Gastrocnemius medialis (tissue), 4 donors: ENCODE data around the gene NISCH. TPM values are rescaled to one million over a fixed set of nuclear protein-coding genes. Genes with fewer than 3 reads are reported as not detected.

Experiments
- ATAC-seq, 2 donors: fragments of 150-250 bp; one replicate each; pipeline ENCODE4 v1.9.1; 2016
- DNase-seq, 2 donors: peaks; one replicate each; pipeline ENCODE4 v3.0.0-alpha.2; 2019
- H3K27ac ChIP-seq, 4 donors: fragments of 200-600 bp; sonication (generic); 1 replicate in 1 of 4; 2 replicates in 3 of 4; pipeline ENCODE4 v1.5.1; 2016 to 2018; ENCODE audit warnings: mild to moderate bottlenecking in 2 of 4, moderate library complexity in 1 of 4
- H3K27me3 ChIP-seq, 3 donors: fragments of 200-600 bp; sonication (generic) in 2 of 3; 1 replicate in 1 of 3; 2 replicates in 2 of 3; pipeline versions ENCODE4 v1.5.1 to v1.6.0; 2016 to 2019; ENCODE audit warnings: mild to moderate bottlenecking in 1 of 3, moderate library complexity in 1 of 3
- H3K36me3 ChIP-seq, 2 donors: fragments of 200-600 bp; sonication (generic) in 1 of 2; one replicate each; pipeline ENCODE4 v1.5.1; 2017 to 2018
- H3K4me1 ChIP-seq, 2 donors: fragments of 200-600 bp; sonication (generic) in 1 of 2; one replicate each; pipeline ENCODE4 v1.5.1; 2016 to 2017; ENCODE audit warnings: mild to moderate bottlenecking in 2 of 2
- H3K4me3 ChIP-seq, 4 donors: fragments of 200-600 bp; sonication (generic) in 3 of 4; 1 replicate in 1 of 4; 2 replicates in 3 of 4; pipeline ENCODE4 v1.5.1; 2016 to 2019; ENCODE audit warnings: mild to moderate bottlenecking in 2 of 4
- H3K9me3 ChIP-seq, 3 donors: fragments of 200-600 bp; sonication (generic) in 2 of 3; 1 replicate in 1 of 3; 2 replicates in 2 of 3; pipeline ENCODE4 v1.5.1; 2016 to 2019
- POLR2A ChIP-seq, 2 donors: fragments of 450-650 bp; IDR thresholded peaks; one replicate each; pipeline ENCODE4 v1.6.1; 2017; ENCODE audit warnings: antibody characterized with exemption in 2 of 2, mild to moderate bottlenecking in 2 of 2, moderate library complexity in 2 of 2
- in situ Hi-C, 4 donors: fragments of 200-750 bp; cut with MboI; loops; one replicate each; pipeline versions ENCODE4 v1.15.0 to v1.8.0; 2017; ENCODE audit warnings: low sequenced_read_pairs in 4 of 4
- intact Hi-C: fragments of 100-400 bp; cut with DNase I; formaldehyde crosslinking; loops from one replicate; pipeline ENCODE4 v1.15.1; 2023; ENCODE audit warnings: low total_unique reads
- total RNA-seq, 4 donors: library from RNA; depleted of rRNA; stranded (reverse); fragments of >200 nt; gene quantifications; one replicate each; pipeline versions ENCODE4 v1.1.0 to v1.2.3, GENCODE V29; 2016
- TF ChIP-seq, protein P1 (sequence below), 5 experiments: fragments of 450-650 bp in 3 of 5; fragments of 200-600 bp in 2 of 5; sonication (generic) in 2 of 5; IDR thresholded peaks in 4 of 5; conservative IDR thresholded peaks in 1 of 5; 1 replicate in 4 of 5; 2 replicates in 1 of 5; pipeline ENCODE4 v1.5.1; 2016 to 2019; ENCODE audit warnings: antibody characterized with exemption in 5 of 5, mild to moderate bottlenecking in 3 of 5, moderate library complexity in 3 of 5

The NISCH gene
- total RNA-seq, 4 donors from 2014 or later = 19.2 to 38.3 (median 25.0) TPM

DNA sequence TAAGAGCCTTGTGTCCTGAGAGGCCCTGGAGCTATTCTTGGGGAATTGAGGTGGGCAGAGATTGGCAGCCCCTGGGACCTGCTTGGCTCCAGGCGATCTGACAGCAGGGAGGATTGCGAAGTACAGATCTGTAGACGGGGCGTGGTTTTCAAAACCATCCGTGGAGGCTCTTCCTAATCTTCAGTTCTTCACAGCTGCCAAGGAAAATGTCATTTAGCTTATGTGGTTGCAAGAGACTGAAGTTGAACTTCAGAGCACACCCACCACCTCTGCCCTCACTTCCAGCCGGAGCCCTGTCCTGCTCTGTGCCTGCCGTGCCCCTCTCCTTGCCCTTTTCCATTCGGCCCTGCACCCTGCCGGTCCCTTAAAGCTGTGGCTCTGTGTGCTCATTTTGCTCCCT is 12.9 kb downstream of the NISCH start:
- Histone ChIP-seq H3K27me3 (no peaks in the 10 kb centered on the region), H3K4me1 (peaks cover 33 to 52% of the 10 kb centered on the region in 2 donors), H3K36me3 (peaks cover 0 to 30% of the 10 kb centered on the region in 2 donors), H3K9me3 (no peaks in the 10 kb centered on the region), H3K4me3 (peak overlapping the region in 1 of 4 donors; percentile 22), H3K27ac (peak overlapping the region; percentile 69 to 85 (median 78))
- DNase-seq (peak in 1 of 2 donors; percentile 60), ATAC-seq (peak; percentile 34 to 55)
- in situ Hi-C loops = loop anchor here in 1 of 4 donors (10.0 kb wide), 1 partner anchor 76 kb away; no protein-coding TSS in a partner anchor
- peak in 1 of 2 donors; percentile 53 for TF ChIP-seq POLR2A (IDR thresholded peaks at IDR 0.05)
- TF ChIP-seq, protein P1, sequence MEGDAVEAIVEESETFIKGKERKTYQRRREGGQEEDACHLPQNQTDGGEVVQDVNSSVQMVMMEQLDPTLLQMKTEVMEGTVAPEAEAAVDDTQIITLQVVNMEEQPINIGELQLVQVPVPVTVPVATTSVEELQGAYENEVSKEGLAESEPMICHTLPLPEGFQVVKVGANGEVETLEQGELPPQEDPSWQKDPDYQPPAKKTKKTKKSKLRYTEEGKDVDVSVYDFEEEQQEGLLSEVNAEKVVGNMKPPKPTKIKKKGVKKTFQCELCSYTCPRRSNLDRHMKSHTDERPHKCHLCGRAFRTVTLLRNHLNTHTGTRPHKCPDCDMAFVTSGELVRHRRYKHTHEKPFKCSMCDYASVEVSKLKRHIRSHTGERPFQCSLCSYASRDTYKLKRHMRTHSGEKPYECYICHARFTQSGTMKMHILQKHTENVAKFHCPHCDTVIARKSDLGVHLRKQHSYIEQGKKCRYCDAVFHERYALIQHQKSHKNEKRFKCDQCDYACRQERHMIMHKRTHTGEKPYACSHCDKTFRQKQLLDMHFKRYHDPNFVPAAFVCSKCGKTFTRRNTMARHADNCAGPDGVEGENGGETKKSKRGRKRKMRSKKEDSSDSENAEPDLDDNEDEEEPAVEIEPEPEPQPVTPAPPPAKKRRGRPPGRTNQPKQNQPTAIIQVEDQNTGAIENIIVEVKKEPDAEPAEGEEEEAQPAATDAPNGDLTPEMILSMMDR (IDR thresholded peaks at IDR 0.05 in 4 of 5, conservative IDR thresholded peaks at IDR 0.05 in 1 of 5) = no peak
- intact Hi-C loops = no loop called here

DNA sequence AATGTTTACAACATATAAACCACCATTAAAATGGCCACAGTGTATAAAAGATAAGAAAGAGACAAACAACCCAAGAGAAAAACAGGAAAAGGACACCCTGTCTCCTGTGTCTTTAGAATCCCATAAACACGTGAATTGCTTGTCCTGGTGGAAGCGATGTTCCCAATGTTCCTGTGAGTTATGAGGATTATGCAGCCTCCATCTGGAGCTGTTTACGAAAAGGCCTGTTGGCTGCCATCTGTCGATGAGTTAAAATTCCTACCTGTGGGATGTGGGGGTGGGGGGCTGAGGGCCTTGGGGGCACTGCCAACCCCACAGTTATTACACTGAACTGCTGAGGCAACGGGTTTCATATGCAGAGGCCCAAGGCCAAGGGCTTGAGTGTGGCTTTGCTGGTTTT is 13.6 kb downstream of the NISCH start:
- peak overlapping the region in 1 of 4 donors; percentile 22 for H3K4me3 ChIP-seq
- no peaks in the 10 kb centered on the region for H3K9me3 ChIP-seq
- H3K36me3 ChIP-seq = peaks cover 0 to 37% of the 10 kb centered on the region in 2 donors
- H3K27me3 ChIP-seq = no peaks in the 10 kb centered on the region
- ATAC-seq (peak in 1 of 2 donors; percentile 75), DNase-seq (no peak)
- intact Hi-C loops (no loop called here), in situ Hi-C loops (loop anchor here in 1 of 4 donors (10.0 kb wide), 1 partner anchor 76 kb away; no protein-coding TSS in a partner anchor)
- peaks cover 33 to 52% of the 10 kb centered on the region in 2 donors for H3K4me1 ChIP-seq
- TF ChIP-seq, protein P1 (IDR thresholded peaks at IDR 0.05 in 4 of 5, conservative IDR thresholded peaks at IDR 0.05 in 1 of 5) = no peak
- TF ChIP-seq POLR2A (IDR thresholded peaks at IDR 0.05) = no peak
- H3K27ac ChIP-seq = peak overlapping the region; percentile 69 to 85 (median 78)

DNA sequence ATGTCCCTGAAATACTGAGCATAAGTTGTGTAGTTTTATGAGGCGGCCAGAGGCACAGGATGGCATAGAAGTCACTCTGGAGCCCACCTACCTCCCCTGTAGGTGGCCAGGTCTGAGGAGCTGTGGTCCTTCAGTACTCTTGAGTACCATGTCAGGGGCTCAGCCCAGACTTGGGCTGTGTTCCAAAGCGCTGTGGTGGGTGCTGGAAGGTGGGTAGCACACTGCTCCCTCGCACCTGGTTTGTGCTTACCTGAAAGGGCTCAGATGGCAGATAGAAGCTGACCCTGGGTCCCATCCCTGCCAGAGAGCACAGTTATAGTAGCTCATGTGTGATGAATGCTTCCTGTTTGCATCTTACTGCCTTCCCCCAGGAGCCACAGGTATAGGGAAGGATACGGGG is 15.5 kb downstream of the NISCH start:
- H3K4me1 ChIP-seq = peaks cover 33 to 52% of the 10 kb centered on the region in 2 donors
- H3K9me3 ChIP-seq = no peaks in the 10 kb centered on the region
- in situ Hi-C loops (no loop called here), intact Hi-C loops (loop anchor here (2.0 to 5.0 kb wide), 3 partner anchors 14 to 216 kb away; partner anchors contain the start of genes GNL3 and PBRM1)
- no peak for DNase-seq
- peak overlapping the region; percentile 69 to 85 (median 78) for H3K27ac ChIP-seq
- no peak overlapping the region for H3K4me3 ChIP-seq
- no peaks in the 10 kb centered on the region for H3K27me3 ChIP-seq
- H3K36me3 ChIP-seq = peaks cover 0 to 47% of the 10 kb centered on the region in 2 donors
- ATAC-seq = no peak
- TF ChIP-seq, protein P1 (IDR thresholded peaks at IDR 0.05 in 4 of 5, conservative IDR thresholded peaks at IDR 0.05 in 1 of 5) = no peak
- no peak for TF ChIP-seq POLR2A (IDR thresholded peaks at IDR 0.05)

DNA sequence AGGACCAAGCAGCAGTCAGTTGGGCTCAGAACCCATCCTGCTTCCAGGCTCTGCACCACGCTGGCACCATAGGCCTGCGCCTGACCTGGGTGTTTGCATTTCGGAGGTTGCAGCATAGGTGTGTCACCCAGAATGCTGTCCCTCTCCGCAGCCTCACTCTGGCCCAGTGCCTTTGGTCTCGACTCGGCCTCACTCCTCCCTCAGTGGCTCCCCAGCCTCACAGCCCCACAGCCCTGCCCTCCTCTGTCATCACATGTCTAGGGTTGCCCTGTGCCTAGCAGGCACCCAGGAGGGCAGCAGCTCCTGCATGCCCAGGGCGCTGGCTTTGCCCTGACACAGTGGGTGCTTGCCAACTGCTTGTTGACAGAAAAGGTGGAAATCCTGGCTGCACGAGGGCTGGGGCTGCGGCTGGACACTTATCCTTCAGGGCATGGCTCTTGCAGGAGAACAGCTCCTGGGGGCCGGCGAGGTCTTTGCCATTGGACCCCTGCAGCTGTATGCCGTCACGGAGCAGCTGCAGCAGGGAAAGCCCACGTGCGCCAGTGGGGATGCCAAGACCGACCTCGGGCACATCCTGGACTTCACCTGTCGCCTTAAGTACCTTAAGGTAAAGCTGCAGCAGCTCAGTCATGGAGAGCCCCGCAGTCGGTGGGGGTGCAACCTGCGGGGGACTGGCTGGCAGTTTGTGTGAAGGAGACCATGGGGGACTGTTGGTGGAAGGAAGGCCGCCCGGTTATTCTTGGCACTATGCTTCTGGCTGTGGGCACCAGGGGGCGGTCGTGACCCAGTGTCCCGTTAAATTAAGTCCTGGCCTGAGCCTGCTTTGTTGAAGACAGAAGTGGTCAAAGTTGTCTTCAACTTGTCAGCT is 16.2 kb downstream of the NISCH start:
- intact Hi-C loops = loop anchor here (1.0 to 5.0 kb wide), 4 partner anchors 13 to 216 kb away; partner anchors contain the start of genes GNL3, PBRM1 and UQCC5
- H3K27me3 ChIP-seq = no peaks in the 10 kb centered on the region
- no peaks in the 10 kb centered on the region for H3K9me3 ChIP-seq
- TF ChIP-seq, protein P1 (IDR thresholded peaks at IDR 0.05 in 4 of 5, conservative IDR thresholded peaks at IDR 0.05 in 1 of 5) = peak; percentile 77 to 88 (median 83)
- TF ChIP-seq POLR2A (IDR thresholded peaks at IDR 0.05) = peak in 1 of 2 donors; percentile 26
- ATAC-seq (peak; percentile 49 to 78), DNase-seq (peak; percentile 62 to 91)
- peaks cover 0 to 53% of the 10 kb centered on the region in 2 donors for H3K36me3 ChIP-seq
- H3K27ac ChIP-seq = peak overlapping the region; percentile 69 to 85 (median 78)
- H3K4me3 ChIP-seq = no peak overlapping the region
- in situ Hi-C loops = no loop called here
- H3K4me1 ChIP-seq = peaks cover 33 to 52% of the 10 kb centered on the region in 2 donors
